T47D (cell line): ENCODE results near the gene POU2F2.

Experiments used
- DNase-seq, 2 experiments: peaks; one replicate each; pipeline versions ENCODE4 v3.0.0 to v3.0.0-alpha.2; 2011 to 2012; ENCODE audit warnings: low read depth in 1 of 2, low spot score in 1 of 2
- JUND ChIP-seq: IDR thresholded peaks from 2 replicates; pipeline ENCODE4 v1.6.1; 2012; ENCODE audit warnings: low read depth
- in situ Hi-C: cut with HindIII; loops from 2 replicates; pipeline ENCODE4 v1.10.0; 2016; ENCODE audit warnings: low sequenced_read_pairs, low pct_unique_long_range_greater_than_20kb

Gene POU2F2

DNA sequence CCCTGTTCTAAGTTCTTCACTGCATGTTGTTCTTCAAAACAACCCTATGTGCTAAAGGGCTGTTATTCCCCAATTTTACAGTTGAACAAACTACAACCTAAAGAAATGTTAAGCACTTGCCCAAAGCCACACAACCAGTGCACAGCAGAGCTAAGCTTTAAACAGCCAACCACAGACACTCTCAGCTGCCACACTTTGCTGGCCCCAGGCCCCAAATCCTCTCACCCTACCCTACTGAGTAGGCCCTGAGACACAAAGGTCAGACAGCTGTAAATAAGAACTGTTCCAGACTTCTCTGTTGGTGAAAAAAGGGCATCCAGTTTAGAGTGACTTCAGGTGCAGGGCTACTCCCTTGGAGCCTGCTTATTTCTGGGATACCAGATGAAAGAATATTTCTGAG, 92.2 kb downstream of the POU2F2 start:
- no peak for DNase-seq
- no peak for TF ChIP-seq JUND
- in situ Hi-C loops, result no loop called here

DNA sequence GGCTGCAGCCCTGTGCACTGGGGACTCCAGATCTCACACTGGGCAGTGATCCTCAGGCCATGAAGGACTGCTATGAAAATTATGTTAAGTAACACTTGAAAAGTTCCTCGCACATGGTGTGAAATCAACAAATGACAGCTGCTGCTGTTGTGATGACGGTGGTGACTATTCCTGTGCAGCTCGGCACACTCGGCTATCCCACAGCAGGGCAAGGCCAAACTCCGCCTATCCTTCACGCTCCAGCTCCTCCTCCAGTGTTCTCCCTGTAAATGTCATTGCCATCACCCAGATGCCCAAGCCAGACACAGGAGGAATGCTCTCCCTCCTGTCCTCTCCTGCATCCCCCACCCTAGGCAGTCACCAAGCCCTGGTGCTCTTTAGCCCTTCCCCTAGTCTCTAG, 93.6 kb downstream of the POU2F2 start:
- no peak for DNase-seq
- in situ Hi-C loops, result no loop called here
- TF ChIP-seq JUND, result no peak

DNA sequence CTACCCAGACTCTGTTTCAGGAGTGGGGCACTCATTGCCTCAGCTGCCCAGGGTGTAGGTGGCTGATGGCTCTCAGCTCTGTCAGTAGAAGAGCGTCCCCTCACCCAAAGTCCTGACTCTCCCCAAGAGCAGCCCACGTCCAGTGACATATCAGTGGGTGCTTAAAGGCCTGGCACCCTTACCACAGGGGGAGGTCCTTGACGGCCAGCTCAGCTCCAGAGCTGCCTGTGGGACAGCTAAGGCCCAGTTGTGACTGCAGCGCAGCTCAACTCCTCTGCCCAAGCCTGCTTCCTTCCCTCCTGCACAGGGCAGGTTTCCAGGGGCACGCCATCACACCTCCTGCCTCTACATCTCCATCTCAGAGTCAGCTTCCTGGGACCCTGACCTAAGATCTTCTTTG, 94.6 kb downstream of the POU2F2 start:
- TF ChIP-seq JUND, result no peak
- DNase-seq, result no peak
- in situ Hi-C loops, result no loop called here
